Cardiac muscle cell (in vitro differentiated cells and primary cell): ENCODE results near the gene HS6ST3. TPM values are rescaled to one million over a fixed set of nuclear protein-coding genes. Genes with fewer than 3 reads are reported as not detected.
A peak's percentile ranks its signal among the peaks of the same experiment; 100 is the strongest.

Source experiments
- DNase-seq, 2 donors: peaks; one replicate each; pipeline versions ENCODE4 v3.0.0 to v3.0.0-alpha.2; 2010 to 2017; ENCODE audit warnings: low read depth in 1 of 2, low spot score in 1 of 2
- H3K27ac ChIP-seq: fragments of 200-600 bp; sonication (generic); 2 replicates; pipeline ENCODE4 v1.5.1; 2016
- H3K27me3 ChIP-seq: fragments of 200-600 bp; sonication (generic); 2 replicates; pipeline ENCODE4 v1.6.0; 2016; ENCODE audit warnings: control low read depth
- H3K36me3 ChIP-seq: fragments of 200-600 bp; sonication (generic); 2 replicates; pipeline ENCODE4 v1.5.1; 2016; ENCODE audit warnings: control low read depth
- H3K4me1 ChIP-seq: fragments of 200-600 bp; sonication (generic); 2 replicates; pipeline ENCODE4 v1.8.1; 2017; ENCODE audit warnings: low read depth, mild to moderate bottlenecking, mixed run types
- H3K4me3 ChIP-seq: fragments of 200-600 bp; sonication (generic); 2 replicates; pipeline ENCODE4 v1.5.1; 2016; ENCODE audit warnings: mild to moderate bottlenecking
- H3K9me3 ChIP-seq: fragments of 200-600 bp; sonication (generic); 2 replicates; pipeline ENCODE4 v1.5.1; 2017; ENCODE audit warnings: low read depth, mild to moderate bottlenecking, control low read depth
- polyA plus RNA-seq: library from polyadenylated mRNA; unstranded; fragments of >200 nt; fragmentation: Nextera tagmentation; extraction: Ambion mirVana; gene quantifications from 2 replicates; pipeline ENCODE4 v1.2.1, GENCODE V29; 2016
- total RNA-seq: library from RNA; depleted of rRNA; stranded (reverse); fragments of >200 nt; gene quantifications from 2 replicates; pipeline ENCODE4 v1.2.3, GENCODE V29; 2016
- TF ChIP-seq, protein P1 (sequence below): IDR thresholded peaks from 2 replicates; pipeline ENCODE4 v1.5.1; 2012; ENCODE audit warnings: low read depth, mild to moderate bottlenecking, low read length

HS6ST3 gene
- total and polyA plus RNA-seq, 2 experiments from 2014 or later, result 0.38 to 0.39 TPM

DNA sequence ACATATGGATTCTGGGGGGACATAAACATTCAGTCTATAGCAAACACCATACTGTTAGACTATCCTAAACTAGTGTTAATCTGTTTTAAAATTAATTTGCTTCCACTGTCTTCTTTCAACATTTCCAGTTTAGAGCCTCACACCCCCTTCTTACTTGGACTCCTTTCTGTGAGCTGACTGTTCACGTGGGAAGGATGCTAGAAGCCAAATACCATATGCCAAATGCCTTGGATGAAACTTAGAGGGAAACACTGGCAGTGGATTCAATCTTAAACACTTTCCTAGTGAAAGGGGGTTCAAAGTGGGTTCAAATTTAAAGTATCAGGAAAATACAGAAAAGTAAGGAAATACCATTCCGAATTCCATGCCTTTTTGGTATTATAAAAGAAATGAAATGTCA, 113.6 kb downstream of the HS6ST3 start:
- Histone ChIP-seq H3K4me3 (no peak overlapping the region), H3K27ac (no peak overlapping the region), H3K9me3 (no peaks in the 10 kb centered on the region), H3K36me3 (no peaks in the 10 kb centered on the region), H3K27me3 (no peaks in the 10 kb centered on the region), H3K4me1 (no peaks in the 10 kb centered on the region)
- TF ChIP-seq, protein P1, sequence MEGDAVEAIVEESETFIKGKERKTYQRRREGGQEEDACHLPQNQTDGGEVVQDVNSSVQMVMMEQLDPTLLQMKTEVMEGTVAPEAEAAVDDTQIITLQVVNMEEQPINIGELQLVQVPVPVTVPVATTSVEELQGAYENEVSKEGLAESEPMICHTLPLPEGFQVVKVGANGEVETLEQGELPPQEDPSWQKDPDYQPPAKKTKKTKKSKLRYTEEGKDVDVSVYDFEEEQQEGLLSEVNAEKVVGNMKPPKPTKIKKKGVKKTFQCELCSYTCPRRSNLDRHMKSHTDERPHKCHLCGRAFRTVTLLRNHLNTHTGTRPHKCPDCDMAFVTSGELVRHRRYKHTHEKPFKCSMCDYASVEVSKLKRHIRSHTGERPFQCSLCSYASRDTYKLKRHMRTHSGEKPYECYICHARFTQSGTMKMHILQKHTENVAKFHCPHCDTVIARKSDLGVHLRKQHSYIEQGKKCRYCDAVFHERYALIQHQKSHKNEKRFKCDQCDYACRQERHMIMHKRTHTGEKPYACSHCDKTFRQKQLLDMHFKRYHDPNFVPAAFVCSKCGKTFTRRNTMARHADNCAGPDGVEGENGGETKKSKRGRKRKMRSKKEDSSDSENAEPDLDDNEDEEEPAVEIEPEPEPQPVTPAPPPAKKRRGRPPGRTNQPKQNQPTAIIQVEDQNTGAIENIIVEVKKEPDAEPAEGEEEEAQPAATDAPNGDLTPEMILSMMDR, result no peak
- DNase-seq, result no peak

DNA sequence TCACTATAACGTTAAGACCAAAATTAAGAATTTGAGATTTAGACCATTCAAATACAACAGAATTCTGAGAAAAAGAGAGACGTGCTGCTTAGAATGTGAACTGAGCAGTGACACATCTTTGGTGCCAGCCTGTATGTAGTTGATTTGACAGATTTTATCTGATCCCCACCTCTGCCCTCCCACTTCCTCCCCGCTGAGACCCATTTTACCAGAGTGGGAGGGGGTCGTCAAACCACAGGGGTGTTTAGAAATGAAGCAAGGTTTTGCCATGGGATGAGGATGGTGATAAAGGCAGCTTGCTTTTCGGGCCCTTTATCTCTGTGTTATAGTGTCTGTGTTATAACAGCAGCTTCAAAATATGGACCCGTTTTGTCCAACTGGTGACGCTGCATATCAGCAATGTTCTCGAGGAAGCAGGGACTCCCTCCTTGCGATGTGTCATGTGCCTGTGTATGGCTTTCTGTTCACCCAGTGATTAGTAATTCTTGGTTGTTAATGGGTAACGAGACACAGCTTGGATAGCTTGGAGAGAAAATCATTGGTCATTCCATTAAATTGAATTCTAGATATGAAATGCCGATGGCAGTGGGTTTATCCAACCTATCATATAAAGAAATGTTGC, 125.0 kb downstream of the HS6ST3 start:
- Histone ChIP-seq H3K4me1 (no peaks in the 10 kb centered on the region), H3K27ac (no peak overlapping the region), H3K4me3 (no peak overlapping the region), H3K36me3 (no peaks in the 10 kb centered on the region), H3K27me3 (no peaks in the 10 kb centered on the region), H3K9me3 (no peaks in the 10 kb centered on the region)
- DNase-seq, result peak in 1 of 2 donors; percentile 1
- TF ChIP-seq, protein P1, result no peak

DNA sequence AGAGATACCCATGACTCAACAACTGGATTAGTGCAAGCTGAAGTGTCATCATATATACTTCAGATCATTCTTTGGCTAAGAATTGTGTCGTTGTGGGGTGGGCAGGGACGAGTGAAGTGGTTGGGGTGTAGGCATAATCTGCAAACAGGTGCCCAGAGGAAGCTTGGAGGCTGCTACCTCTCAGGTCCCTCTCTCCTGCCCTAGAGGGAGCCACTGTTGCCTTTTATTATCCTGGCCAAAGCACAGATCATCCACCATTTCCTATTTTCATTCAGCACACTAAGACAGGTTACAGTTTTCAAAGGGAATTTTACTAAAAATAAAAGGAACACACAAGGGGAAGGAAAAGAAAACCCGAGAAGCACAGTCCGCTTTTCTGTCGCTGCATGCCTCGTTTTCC, 126.6 kb downstream of the HS6ST3 start:
- no peak for DNase-seq
- H3K9me3 ChIP-seq, result no peaks in the 10 kb centered on the region
- H3K27me3 ChIP-seq, result no peaks in the 10 kb centered on the region

DNA sequence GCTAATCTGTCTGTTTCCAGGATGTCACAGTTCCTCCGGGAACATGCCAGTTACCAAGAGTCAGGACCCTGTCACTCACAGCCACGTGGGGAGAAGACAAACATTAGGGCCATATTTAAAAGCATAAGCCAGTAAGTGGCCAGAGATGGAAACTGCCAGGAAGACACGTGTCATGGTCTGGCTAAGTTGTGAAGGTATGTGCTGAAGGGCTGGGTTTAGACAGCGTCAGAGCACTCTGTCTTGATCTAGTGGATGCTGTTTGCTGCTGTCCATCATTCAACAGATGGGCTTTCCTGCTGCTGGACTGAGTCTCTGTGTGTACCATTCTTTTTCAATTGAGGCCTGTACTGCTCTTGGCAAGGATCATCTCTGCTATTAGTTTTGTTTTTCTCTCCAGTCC, 128.6 kb downstream of the HS6ST3 start:
- DNase-seq, result no peak
- no peaks in the 10 kb centered on the region for H3K4me1 ChIP-seq
- H3K27ac ChIP-seq, result no peak overlapping the region
- no peaks in the 10 kb centered on the region for H3K9me3 ChIP-seq
- no peaks in the 10 kb centered on the region for H3K27me3 ChIP-seq
- no peak overlapping the region for H3K4me3 ChIP-seq
- TF ChIP-seq, protein P1, result no peak
- H3K36me3 ChIP-seq, result no peaks in the 10 kb centered on the region

More for the DNA sequence above, 126.6 kb downstream of the HS6ST3 start:
- Histone ChIP-seq H3K4me3 (no peak overlapping the region), H3K36me3 (no peaks in the 10 kb centered on the region), H3K4me1 (no peaks in the 10 kb centered on the region), H3K27ac (no peak overlapping the region)
- TF ChIP-seq, protein P1, result no peak

DNA sequence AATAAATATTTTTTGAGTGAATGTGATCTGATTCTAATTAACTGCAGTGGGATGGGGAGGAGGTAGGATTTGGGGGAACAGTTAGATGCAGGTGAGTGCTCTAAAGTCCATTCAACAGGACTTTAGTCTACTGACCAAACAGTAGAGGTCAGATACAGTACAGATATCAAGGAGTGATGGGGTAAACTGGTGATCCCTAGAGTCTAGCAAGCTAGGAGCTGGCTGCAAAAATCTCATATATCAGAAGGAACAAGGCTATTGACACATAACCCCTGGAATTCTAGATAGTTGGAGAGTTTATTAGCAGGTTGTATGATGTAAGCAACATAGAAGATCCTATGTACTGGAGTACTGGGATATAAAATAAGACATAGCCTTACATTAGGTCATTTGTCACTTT, 131.6 kb downstream of the HS6ST3 start:
- no peak for DNase-seq
- Histone ChIP-seq H3K36me3 (no peaks in the 10 kb centered on the region), H3K4me3 (no peak overlapping the region), H3K4me1 (no peaks in the 10 kb centered on the region), H3K27me3 (no peaks in the 10 kb centered on the region), H3K27ac (no peak overlapping the region), H3K9me3 (no peaks in the 10 kb centered on the region)
- TF ChIP-seq, protein P1, result no peak
